Stimulated activated CD8-positive, alpha-beta memory T cell treated with anti-CD3 and anti-CD28 coated beads, Interleukin-4, amount 100 ng/mL, for 48 hours (primary cell): ENCODE results near the gene KATNAL2.
A peak's percentile ranks its signal among the peaks of the same experiment; 100 is the strongest.
"Not testable (repeated sequence)": the region's sequence is repeated elsewhere in the genome, so short reads cannot be mapped to it uniquely, and the experiment has no call there.

Source experiments
- DNase-seq: peaks from one replicate; pipeline ENCODE4 v3.0.0-alpha.2; 2020

KATNAL2 gene

DNA sequence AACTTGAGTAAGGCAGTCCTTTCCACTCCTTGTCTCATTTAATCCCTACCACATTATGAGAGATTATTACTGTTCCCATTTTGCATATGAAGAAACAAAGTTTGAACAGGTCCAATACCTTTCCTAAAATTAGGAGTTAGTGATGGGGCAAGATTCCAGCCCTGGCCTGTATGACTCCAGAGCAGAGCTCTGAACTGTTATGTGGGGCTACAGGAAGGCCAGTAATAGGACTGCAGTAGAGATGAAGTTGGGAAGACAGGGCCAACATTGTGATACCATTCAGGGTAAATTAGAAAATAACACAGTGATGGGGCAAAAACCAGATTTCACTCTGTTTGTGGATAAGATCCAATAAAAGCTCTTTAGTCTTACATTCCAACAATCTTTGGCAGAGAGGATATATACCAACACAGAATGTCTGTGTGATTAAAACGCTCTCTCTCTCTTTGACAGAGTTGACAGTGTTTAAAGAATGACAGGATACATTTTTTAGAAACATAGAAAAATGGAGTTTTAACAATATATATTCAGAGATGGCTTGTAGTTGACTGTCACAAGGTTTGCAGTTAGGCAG is 22.7 kb downstream of the KATNAL2 start:
- DNase-seq: no peak

DNA sequence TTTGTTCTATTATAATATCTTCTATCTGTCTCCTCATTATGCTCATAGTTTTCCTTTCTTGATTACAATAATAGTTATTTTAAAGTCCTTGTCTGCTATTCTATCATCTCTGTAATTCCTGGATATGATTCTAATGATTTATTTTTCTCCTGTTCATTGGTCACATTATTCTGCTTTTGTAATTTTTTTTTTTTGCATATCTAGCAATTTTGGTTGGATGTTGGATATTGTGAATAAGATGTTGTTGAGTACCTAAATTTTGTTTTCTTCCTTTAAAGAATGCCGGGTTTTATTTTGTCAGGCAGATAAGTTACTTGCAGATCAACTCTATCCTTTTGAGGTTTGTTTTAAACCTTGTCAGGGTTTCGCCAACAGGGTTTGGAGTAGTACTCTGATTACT is 25.2 kb downstream of the KATNAL2 start:
- DNase-seq: no peak

DNA sequence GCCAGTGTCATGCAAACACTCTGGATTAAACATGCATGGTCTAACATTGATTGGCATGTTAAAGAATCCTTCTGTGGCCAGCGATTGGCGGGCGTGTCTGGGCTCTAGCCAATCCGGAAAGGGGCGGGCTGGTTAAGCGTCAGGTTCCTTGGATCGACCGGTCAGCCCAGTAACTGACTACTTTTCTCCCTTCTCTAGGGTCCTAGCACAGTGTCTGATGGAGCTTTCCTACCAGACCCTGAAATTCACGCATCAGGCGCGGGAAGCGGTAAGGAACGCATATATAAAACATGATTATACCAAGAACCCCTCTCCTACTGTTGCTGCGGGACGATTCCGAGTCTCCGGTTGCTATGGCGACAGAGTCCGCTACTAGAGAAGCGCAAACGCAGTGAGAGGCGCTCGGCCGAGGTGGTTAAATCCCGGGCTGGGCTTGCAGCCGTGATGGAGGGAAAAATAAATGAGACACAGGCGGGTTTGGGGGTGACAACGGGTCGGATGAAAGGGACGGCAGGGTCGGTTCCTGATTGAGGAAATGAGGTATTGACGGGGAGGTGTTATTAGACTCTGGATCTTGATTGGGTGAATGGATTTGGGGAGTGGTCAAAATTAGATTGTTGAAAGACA is 29.4 kb downstream of the KATNAL2 start:
- DNase-seq: peak; percentile 77

DNA sequence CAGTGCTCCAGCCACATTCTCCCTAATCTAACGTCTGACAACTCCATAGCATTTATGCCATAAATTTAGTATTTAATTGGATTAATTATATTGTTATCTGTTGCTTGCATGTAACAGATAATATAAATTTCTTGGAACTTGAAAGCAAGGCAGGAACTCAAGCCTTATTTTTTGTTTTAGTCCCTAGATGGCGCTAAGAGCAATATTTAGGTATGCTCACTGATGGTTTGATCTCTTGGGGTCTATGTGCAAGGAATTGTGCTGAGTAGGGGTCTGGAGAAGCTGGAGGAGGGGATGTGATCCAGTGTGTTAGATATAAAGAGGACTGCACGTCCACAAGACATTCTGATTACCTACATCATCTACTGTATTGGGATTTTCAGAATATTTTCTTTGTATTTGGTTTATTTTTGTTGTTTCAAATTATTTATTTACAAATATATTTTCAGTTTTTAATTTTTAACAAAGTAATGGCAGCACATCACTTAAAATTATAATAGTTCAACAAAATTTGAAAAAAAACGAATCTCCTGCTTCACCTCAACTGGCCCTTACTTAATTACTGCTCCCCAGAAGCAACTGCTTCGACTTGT is 32.8 kb downstream of the KATNAL2 start:
- DNase-seq: no peak

DNA sequence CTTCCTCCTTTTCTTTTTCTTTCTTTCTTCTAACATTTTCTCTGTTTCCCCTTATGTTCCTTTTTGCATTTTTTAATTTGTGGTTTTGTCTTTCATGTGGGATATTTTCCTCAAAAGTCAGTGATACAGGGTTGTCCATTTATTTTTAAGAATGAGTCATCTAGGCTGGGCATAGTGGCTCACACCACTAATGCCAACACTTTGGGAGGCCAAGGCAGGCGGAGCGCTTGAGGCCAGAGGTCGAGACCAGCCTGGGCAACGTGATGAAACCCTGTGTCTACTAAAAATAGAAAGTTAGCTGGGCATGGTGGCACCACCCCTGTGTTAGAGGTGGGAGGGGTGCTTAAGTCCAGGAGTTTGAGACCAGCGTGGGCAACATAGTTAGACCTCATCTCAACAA is 35.8 kb downstream of the KATNAL2 start:
- no peak for DNase-seq

DNA sequence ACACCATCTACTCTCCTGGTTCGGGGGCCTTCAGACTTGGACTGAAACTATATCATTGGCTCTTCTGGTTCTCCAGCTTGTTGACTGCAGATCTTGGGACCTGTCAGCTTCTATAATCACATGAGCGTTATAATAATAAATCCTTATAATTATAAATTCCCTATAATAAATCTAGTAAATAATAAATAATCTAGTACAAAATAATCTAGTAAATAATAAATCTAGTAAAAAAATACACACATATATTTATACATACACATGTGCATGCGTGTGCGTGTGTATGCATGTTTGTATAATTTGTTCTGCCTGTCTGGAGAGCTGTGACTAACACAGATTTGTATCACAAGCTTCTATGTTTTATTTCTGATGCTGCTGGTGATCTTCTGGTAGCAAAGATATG is 40.8 kb downstream of the KATNAL2 start:
- DNase-seq: no peak

DNA sequence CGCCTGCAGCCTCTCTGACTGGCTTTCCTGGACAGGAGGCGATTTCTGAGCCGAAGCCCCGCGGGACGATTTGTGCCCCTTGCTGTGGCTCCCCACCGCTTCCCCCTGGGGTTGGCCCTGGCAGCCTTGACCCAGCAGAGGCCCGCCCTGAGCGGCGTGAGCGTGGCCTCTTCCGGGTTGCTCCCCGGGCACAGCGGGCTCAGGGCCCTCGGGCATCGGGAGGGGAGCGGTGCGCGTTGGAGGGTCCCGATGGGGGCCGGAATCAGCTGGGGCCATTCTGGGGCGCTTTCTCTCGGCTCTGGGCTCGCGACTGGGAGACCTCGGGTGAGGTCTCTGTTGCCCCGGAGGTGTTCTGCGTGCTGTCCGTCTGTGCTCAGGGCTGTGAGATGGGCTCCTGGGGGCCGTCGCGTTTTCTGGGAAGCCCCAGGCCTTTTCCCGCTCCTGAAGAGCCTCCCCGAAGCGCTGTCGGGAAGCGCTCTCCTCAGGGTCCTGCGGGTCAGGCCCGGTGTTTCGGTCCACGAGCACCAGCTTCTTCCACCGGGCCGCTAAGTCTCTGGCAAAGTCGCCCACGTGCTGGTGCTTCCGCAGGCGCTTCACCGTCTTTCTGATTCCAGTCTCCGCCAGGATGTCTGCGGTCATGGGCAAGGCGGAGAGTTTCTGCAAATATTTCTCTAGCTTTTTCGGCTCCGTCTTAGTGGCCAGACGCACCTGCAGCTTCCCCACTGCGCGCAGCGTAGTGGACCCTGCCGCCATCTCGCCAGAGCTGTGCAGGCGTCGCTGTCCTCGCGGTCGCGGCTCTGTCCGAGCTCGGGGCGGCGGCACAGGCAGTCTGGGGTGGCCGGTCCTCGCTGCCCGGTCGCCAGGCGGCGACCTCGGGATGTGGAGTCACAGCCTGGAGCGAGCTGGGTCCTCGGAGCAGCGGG is 46.5 kb downstream of the KATNAL2 start:
- DNase-seq: not testable (repeated sequence)

DNA sequence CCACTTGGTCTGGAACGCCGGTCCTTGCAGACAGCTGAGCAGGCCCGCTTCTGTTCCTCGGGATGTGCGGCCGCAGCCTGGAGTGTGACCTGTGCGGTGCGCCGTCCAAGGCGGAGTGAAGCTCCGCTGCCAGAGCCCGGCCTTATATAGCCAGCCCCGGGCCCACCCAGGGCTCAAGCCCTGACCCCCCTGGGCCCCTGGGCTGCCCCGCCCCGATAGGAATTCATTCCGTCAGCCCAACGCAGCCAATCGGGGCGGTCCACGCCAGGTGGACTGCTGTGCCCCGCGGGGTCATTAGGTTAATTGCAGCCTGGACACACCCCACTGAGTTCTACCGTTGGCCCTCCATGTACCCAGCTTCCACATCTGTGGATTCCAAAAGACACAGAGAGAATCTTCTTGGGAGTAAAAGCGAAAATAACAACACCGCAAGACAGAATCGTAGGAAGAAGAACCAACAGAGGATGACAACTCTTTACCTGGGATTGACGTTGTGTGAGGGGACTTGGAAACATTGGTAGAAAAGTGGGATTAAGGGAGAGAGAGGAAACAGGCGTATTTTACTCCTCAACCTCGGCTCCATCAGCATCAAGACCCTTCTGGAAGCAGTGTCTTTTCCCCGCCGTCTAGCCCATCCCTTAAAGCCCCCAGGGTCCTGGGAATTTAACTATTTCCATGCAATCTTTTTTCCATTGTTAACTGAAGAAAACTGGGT is 47.3 kb downstream of the KATNAL2 start:
- not testable (repeated sequence) for DNase-seq

DNA sequence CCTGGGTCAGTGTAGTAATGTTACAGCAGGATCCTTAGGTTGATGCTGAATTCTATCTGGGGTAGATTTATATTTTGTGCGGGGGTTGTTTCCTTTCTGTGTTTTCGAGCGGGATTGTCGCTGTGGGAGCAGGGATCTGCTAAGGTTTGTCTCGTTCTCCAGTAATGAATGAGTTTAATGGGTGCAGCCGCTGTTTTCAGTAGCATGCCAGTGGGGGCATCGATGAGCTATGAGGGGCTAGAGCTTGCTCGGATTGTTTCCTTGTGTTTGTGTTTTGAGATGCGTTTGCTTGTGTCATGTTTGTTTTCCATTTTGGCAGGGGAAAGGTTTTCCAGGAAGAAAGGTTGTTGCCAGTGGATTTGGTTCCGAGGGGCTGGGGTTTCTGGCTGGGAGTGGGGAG is 48.9 kb downstream of the KATNAL2 start:
- not testable (repeated sequence) for DNase-seq

DNA sequence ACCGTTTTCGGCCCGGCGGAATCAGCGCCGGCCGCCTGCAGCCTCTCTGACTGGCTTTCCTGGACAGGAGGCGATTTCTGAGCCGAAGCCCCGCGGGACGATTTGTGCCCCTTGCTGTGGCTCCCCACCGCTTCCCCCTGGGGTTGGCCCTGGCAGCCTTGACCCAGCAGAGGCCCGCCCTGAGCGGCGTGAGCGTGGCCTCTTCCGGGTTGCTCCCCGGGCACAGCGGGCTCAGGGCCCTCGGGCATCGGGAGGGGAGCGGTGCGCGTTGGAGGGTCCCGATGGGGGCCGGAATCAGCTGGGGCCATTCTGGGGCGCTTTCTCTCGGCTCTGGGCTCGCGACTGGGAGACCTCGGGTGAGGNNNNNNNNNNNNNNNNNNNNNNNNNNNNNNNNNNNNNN is 52.1 kb downstream of the KATNAL2 start:
- DNase-seq: not testable (repeated sequence)

DNA sequence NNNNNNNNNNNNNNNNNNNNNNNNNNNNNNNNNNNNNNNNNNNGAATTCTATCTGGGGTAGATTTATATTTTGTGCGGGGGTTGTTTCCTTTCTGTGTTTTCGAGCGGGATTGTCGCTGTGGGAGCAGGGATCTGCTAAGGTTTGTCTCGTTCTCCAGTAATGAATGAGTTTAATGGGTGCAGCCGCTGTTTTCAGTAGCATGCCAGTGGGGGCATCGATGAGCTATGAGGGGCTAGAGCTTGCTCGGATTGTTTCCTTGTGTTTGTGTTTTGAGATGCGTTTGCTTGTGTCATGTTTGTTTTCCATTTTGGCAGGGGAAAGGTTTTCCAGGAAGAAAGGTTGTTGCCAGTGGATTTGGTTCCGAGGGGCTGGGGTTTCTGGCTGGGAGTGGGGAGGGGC is 102.5 kb downstream of the KATNAL2 start:
- not testable (repeated sequence) for DNase-seq

DNA sequence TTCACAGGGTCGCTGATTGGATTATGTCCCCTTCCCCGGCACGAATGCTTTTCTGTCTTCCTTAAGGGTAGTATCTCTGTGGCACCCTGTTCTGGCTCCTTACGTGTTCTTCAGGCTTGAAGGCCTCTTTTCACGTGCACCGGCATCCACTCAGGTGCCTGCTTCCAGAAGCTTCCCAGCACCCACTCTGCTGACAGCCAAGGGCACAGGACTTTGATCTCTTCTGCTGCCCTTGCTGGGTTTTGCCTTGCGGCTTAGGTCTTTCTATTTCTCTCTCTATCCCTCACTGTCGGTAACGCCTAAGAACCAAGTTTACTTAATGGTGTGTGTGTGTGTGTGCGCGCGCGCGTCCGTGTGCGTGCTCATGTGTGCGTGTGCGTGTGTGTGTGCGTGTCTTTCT is 103.4 kb downstream of the KATNAL2 start:
- not testable (repeated sequence) for DNase-seq

DNA sequence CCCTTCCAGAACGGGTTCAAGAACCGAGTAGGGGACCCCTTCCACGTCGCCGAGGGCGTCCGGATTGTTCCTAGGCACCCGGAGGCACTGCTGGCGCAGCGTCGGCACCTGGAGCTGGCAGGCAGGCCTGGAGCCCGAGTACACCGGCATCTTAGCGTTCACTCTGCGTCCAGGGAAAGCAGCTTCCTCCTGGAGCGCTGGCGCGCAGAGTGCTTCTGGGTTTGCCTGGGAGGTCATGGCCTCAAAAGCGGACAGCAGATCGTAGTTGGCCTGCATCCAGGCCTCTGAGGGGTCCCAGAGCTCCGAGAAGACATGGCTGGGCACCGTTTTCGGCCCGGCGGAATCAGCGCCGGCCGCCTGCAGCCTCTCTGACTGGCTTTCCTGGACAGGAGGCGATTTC is 105.4 kb downstream of the KATNAL2 start:
- DNase-seq: not testable (repeated sequence)

DNA sequence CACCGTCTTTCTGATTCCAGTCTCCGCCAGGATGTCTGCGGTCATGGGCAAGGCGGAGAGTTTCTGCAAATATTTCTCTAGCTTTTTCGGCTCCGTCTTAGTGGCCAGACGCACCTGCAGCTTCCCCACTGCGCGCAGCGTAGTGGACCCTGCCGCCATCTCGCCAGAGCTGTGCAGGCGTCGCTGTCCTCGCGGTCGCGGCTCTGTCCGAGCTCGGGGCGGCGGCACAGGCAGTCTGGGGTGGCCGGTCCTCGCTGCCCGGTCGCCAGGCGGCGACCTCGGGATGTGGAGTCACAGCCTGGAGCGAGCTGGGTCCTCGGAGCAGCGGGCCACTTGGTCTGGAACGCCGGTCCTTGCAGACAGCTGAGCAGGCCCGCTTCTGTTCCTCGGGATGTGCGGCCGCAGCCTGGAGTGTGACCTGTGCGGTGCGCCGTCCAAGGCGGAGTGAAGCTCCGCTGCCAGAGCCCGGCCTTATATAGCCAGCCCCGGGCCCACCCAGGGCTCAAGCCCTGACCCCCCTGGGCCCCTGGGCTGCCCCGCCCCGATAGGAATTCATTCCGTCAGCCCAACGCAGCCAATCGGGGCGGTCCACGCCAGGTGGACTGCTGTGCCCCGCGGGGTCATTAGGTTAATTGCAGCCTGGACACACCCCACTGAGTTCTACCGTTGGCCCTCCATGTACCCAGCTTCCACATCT is 106.5 kb downstream of the KATNAL2 start:
- DNase-seq: not testable (repeated sequence)

DNA sequence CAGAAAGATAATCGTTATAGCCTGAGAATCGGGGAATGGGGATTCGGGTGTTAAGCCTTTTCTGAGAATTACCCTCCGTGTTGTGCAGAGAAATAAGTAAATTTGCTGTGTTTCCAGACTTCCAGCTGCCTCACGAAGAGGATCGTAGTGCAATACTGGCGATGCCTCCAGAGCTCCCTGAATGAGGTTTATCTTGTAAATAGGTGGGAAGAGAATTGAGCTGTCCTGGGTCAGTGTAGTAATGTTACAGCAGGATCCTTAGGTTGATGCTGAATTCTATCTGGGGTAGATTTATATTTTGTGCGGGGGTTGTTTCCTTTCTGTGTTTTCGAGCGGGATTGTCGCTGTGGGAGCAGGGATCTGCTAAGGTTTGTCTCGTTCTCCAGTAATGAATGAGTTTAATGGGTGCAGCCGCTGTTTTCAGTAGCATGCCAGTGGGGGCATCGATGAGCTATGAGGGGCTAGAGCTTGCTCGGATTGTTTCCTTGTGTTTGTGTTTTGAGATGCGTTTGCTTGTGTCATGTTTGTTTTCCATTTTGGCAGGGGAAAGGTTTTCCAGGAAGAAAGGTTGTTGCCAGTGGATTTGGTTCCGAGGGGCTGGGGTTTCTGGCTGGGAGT is 108.3 kb downstream of the KATNAL2 start:
- DNase-seq: not testable (repeated sequence)

DNA sequence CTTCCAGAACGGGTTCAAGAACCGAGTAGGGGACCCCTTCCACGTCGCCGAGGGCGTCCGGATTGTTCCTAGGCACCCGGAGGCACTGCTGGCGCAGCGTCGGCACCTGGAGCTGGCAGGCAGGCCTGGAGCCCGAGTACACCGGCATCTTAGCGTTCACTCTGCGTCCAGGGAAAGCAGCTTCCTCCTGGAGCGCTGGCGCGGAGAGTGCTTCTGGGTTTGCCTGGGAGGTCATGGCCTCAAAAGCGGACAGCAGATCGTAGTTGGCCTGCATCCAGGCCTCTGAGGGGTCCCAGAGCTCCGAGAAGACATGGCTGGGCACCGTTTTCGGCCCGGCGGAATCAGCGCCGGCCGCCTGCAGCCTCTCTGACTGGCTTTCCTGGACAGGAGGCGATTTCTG is 111.3 kb downstream of the KATNAL2 start:
- not testable (repeated sequence) for DNase-seq

DNA sequence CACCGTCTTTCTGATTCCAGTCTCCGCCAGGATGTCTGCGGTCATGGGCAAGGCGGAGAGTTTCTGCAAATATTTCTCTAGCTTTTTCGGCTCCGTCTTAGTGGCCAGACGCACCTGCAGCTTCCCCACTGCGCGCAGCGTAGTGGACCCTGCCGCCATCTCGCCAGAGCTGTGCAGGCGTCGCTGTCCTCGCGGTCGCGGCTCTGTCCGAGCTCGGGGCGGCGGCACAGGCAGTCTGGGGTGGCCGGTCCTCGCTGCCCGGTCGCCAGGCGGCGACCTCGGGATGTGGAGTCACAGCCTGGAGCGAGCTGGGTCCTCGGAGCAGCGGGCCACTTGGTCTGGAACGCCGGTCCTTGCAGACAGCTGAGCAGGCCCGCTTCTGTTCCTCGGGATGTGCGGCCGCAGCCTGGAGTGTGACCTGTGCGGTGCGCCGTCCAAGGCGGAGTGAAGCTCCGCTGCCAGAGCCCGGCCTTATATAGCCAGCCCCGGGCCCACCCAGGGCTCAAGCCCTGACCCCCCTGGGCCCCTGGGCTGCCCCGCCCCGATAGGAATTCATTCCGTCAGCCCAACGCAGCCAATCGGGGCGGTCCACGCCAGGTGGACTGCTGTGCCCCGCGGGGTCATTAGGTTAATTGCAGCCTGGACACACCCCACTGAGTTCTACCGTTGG is 112.4 kb downstream of the KATNAL2 start:
- DNase-seq: not testable (repeated sequence)

DNA sequence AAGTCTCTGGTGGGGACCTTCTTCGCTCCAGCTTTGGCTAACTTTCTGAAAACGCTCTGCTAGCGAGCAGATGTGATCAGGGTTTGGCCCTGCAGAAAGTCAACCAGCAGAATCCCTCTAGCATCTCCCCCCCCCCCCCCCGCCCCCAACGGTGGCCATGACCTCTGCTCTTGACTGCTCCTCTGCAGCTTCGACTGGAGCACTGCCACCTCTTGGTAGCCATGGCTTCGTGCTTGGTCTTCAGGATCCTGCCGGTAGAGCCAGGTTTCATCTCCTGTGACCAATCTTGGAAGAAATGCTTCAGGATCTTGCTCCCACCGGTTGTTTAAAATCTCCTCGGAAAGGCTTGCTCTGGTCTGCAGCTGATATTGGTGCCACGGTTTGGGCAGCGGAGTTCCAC is 113.5 kb downstream of the KATNAL2 start:
- not testable (repeated sequence) for DNase-seq

DNA sequence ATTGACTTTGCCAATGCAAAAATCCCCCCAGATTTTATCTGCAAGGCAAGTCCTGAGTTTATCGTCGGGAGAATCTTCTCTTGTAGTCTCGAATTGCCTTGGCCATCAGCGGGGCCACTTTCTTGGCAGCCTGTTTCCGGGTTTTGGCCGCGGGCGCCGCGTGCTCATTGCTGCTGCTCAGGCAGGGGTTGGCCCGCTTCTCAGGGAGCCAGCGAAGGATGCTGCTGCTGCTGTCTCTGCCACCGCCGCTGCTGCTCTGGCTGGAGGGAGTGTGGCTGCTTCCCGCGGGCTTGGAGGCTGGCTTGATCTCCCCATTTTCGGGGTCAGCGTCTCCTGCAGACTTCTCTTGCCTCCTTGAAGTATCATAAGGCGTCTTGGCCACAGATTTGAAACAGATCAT is 115.5 kb downstream of the KATNAL2 start:
- DNase-seq: no peak

DNA sequence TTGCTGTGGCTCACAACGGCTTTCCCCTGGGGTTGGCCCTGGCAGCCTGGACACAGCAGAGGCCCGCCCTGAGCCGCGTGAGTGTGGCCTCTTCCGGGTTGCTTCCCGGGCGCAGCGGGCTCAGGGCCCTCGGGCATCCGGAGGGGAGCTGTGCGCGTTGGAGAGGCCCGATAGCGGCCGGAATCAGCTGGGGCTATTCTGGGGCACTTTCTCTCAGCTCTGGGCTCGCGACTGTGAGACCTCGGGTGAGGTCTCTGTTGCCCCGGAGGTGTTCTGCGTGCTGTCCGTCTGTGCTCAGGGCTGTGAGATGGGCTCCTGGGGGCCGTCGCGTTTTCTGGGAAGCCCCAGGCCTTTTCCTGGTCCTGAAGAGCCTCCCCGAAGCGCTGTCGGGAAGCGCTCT is 117.2 kb downstream of the KATNAL2 start:
- not testable (repeated sequence) for DNase-seq

DNA sequence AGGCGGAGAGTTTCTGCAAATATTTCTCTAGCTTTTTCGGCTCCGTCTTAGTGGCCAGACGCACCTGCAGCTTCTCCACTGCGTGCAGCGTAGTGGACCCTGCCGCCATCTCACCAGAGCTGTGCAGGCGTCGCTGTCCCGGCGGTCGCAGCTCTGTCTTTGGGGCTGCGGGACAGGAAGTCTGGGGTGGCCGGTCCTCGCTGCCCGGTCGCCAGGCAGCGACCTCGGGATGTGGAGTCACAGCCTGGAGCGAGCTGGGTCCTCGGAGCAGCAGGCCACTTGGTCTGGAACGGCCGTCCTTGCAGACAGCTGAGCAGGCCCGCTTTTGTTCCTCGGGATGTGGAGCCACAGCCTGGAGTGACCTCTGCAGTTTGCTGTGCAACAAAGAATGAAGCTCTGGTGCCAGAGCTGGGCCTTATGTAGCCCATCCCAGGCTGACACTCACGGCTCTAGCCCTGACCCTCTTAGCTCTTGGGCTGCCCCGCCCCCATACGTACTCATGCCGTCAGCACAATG is 117.8 kb downstream of the KATNAL2 start, which contains the start of gene ELOA2:
Gene ELOA2 (minus strand): TSS at position 466 of the 516 bp plus-strand sequence. CDS start 357 bp downstream, at position 109.
- DNase-seq: no peak
